Measurements from ENCODE around the gene ACP5. TPM values are rescaled to one million over a fixed set of nuclear protein-coding genes. Genes with fewer than 3 reads are reported as not detected.

Gene ACP5
- total and polyA plus RNA-seq, 2 of the 8 experiments (the other 6 are each of a cell fraction or from before 2014, with no cell fraction given), result 9.0 to 14.3 TPM

DNA sequence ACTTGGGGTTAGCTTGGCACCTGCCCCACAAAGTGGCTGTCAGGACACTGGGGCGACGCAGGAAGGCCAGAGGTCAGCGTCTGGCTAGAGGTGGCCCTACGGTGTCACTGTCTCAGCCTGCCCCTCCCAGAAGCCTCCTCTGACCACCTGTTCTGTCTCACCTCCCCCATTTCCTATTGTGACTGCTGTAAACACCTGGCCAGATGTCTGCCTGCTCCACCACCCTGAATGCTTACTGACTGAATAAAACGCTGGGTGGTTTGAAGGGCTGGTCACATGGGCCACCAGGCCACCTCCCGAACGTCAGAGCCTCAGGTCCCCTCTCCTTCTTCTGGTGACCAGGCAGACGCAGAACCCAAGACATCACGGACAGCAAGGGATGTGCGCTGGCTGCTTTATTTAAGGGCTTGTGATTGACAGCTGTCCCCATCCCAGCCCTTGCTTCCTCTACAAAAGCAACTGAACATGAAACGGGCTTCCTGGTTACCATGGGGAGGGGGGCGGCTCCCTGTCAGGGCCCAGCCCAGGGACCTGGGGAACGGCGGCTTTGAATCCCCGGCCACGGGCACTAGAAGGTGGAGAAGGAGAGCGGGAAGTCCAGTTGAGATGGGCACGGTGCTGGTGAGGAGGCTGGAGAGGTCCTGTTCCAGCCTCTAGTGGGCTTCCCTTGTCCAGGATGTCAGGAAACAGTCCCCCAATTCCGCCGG is 24.6 kb downstream of the ACP5 start:
- Histone ChIP-seq H3K4ac (replicated peaks; ENCODE audit: insufficient read length, low read depth, low read length) (no peak overlapping the region), H2BK20ac (ENCODE audit: low read length) (no peak overlapping the region), H3K27me3 (replicated peaks in 1 of 4; ENCODE audit: control insufficient read depth in 3 of 4, extremely low read depth in 1 of 4, insufficient read depth in 3 of 4, low read length in 3 of 4) (no peaks in the 10 kb centered on the region), H2AK5ac (ENCODE audit: low read depth, low read length) (no peak overlapping the region), H3K79me1 (ENCODE audit: low read depth, low read length) (peaks cover 14% of the 10 kb centered on the region), H4K5ac (ENCODE audit: insufficient read length, low read depth, low read length) (no peak overlapping the region), H3K4me1 (replicated peaks in 1 of 4; ENCODE audit: control insufficient read depth in 3 of 4, insufficient read depth in 4 of 4, low read length in 3 of 4) (peaks cover 0 to 5% (median 0%) of the 10 kb centered on the region in 4 experiments; a peak in 3 of 7 replicates), H4K91ac (replicated peaks; ENCODE audit: insufficient read length, low read length) (no peak overlapping the region), H2BK12ac (ENCODE audit: low read depth, low read length) (no peak overlapping the region), H3K18ac (ENCODE audit: extremely low read depth, low read length) (no peak overlapping the region), H3K36me3 (ENCODE audit: control insufficient read depth in 2 of 4, insufficient read depth in 4 of 4, low read length in 3 of 4) (peaks cover 0 to 21% (median 15%) of the 10 kb centered on the region in 4 experiments; a peak in 5 of 8 replicates), H3K56ac (replicated peaks; ENCODE audit: insufficient read length, low read depth, low read length) (no peak overlapping the region), H3K9me3 (ENCODE audit: insufficient read depth in 2 of 2, low read depth in 1 of 2, low read length in 1 of 2) (no peaks in the 10 kb centered on the region), H3K4me2 (ENCODE audit: insufficient read depth in 1 of 2, low read depth in 2 of 2, low read length in 2 of 2) (no peak overlapping the region), H2BK120ac (replicated peaks; ENCODE audit: low read depth, low read length) (no peak overlapping the region), H2AFZ (ENCODE audit: low read length) (no peak overlapping the region), H2BK5ac (ENCODE audit: low read depth, low read length) (no peak overlapping the region), H3K14ac (ENCODE audit: insufficient read length) (no peak overlapping the region), H3K23me2 (ENCODE audit: low read depth, low read length) (0 out of 2 replicates have a peak, but pooled peaks cover under 1% of the 10 kb centered on the region), H3K27ac (ENCODE audit: low read depth, low read length) (no peak overlapping the region), H3K23ac (ENCODE audit: insufficient read length) (no peak overlapping the region), H4K20me1 (replicated peaks in 1 of 2; ENCODE audit: control insufficient read depth in 1 of 2, insufficient read depth in 2 of 2, low read length in 2 of 2) (peaks cover 2 to 24% of the 10 kb centered on the region in 2 experiments), H3K9ac (replicated peaks in 1 of 4; ENCODE audit: extremely low read depth in 1 of 4, low read depth in 3 of 4, low read length in 3 of 4) (no peak overlapping the region; a peak in 1 of 7 replicates), H4K8ac (ENCODE audit: extremely low read depth, insufficient read depth, low read length) (no peak overlapping the region), H3K79me2 (ENCODE audit: control insufficient read depth in 1 of 2, insufficient read depth in 2 of 2, low read length in 2 of 2) (peaks cover under 1 to 24% of the 10 kb centered on the region in 2 experiments; a peak in 3 of 4 replicates), H3K4me3 (ENCODE audit: extremely low read depth in 1 of 4, insufficient read depth in 2 of 4, low read depth in 3 of 4, low read length in 4 of 4) (no peak overlapping the region), H2BK15ac (ENCODE audit: low read length) (no peak overlapping the region)
- CTCF ChIA-PET (ENCODE audit: partially characterized antibody), result interaction anchor here (1.0 to 2.3 kb wide), 9 partner anchors 14 to 67 kb away, joined by 3 to 10 read pairs (median 6); partner anchors contain the start of gene CNN1
- POLR2A ChIA-PET (ENCODE audit: partially characterized antibody), result interaction anchor here (1.3 to 1.5 kb wide), 3 partner anchors 11 to 45 kb away, joined by 3 to 4 read pairs (median 4); no protein-coding TSS in a partner anchor
- no peak for FAIRE-seq
- no peak for DNase-seq (ENCODE audit: low read depth in 1 of 2, low spot score in 2 of 2)
- 84% methylated on average over 20 of the region's 20 CpGs; no CpG with 5 or more reads in 1 of the 2 experiments for WGBS, 2 experiments (ENCODE audit: extremely low coverage in 1 of 2, insufficient coverage in 1 of 2, insufficient read length in 1 of 2, insufficient replicate concordance in 2 of 2, low coverage in 1 of 2, low lambda C conversion rate in 2 of 2, missing lambda C conversion rate in 1 of 2)
- TF ChIP-seq KDM5A (IDR thresholded peaks at IDR 0.05; ENCODE audit: low read length) (no peak), EP300 (IDR thresholded peaks at IDR 0.05; ENCODE audit: borderline replicate concordance in 1 of 2, low read depth in 2 of 2, low read length in 2 of 2) (no peak), JUND (IDR thresholded peaks at IDR 0.05; ENCODE audit: low read length) (no peak), TAF1 (IDR thresholded peaks at IDR 0.05; ENCODE audit: low read depth, low read length) (no peak), EZH2 (IDR thresholded peaks at IDR 0.05; ENCODE audit: low read depth, low read length, severe bottlenecking) (no peak), KDM1A (IDR thresholded peaks at IDR 0.05; ENCODE audit: borderline replicate concordance, low read length) (no peak), SRF (IDR thresholded peaks at IDR 0.05; ENCODE audit: low read depth, low read length) (no peak), CEBPB (IDR thresholded peaks at IDR 0.05; ENCODE audit: low read depth, low read length) (no peak), EGR1 (IDR thresholded peaks at IDR 0.05; ENCODE audit: borderline replicate concordance, low read depth, low read length) (no peak)

Data from H1 (cell line).